GM15510 (cell line): ENCODE results near the gene RNF2.

Experiments used
- POLR2A ChIP-seq: IDR thresholded peaks from 3 replicates; pipeline ENCODE4 v1.6.1; 2011; ENCODE audit warnings: borderline replicate concordance; ENCODE audit not compliant: insufficient read length; ENCODE audit errors: extremely low read depth

RNF2 gene

DNA sequence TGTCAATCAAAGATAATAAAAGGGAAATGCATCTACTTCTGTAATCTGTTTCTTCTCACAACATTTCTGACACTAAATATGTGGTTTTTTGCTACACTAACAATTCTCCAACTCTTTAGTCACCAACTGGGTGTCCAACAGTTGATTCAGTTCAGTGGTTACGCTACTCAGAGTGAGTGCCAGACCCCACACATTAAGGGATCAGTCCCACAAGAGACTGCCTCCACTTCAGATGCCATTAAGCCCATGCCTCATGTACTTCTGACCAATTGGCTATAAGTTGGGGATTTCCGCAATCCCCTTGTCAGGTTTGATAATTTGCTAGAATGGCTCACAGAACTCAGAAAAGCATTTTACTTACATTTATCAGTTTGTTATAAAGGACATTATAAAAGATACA, 28.4 kb downstream of the RNF2 start:
- no peak for TF ChIP-seq POLR2A

DNA sequence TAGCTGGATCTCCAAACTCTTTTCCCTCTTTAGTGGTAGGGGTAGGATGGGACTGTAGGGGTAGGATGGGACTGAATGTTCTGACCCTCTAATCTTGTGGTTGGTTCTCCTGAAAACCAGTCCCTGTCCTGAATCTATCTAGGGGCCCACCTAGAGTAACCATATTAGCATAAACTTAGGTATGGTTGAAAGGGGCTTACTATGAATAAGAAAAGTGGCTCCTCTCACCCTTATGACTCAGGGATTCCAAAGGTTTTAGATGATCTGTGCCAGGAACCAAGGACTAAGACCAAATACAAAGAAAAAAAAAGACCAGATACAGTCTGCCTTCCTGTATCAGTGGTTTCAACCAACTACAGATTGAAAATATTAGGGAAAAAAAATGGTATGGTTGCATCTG, 28.9 kb downstream of the RNF2 start:
- no peak for TF ChIP-seq POLR2A

DNA sequence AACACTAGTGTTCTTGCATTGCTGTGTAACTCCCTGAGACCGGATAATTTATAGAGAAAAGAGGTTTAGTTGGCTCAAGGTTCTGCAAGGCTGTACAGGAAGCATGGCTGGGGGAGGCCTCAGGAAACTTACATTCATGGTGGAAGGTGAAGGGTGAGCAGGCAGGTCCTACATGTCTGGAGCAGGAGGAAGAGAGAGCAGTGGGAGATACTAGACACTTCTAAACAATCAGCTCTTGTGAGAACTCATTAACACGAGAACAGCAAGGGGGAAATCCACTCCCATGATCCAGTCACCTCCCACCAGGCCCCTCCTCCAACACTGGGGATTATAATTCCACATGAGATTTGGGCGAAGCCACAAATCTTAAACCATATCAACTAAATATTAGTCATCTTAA, 30.1 kb downstream of the RNF2 start:
- no peak for TF ChIP-seq POLR2A

DNA sequence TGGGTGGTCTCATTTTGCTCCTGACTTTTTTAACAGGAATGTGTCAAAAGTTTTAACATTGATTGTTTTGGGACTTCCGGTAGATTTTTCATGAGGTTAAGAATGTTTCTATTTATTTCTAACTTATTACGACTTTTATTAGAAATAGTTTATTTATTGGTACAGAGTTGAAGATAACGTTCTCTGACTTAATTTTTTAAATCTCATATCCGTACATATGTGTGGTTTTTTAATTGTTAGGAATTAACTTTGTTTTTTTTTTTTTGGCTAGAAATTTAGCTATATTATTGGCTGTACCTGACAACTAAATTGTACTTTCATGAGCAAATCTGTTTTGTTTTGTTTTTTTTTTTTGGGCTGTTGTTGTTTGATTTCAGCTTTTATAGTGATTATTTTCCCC, 32.0 kb downstream of the RNF2 start:
- no peak for TF ChIP-seq POLR2A

DNA sequence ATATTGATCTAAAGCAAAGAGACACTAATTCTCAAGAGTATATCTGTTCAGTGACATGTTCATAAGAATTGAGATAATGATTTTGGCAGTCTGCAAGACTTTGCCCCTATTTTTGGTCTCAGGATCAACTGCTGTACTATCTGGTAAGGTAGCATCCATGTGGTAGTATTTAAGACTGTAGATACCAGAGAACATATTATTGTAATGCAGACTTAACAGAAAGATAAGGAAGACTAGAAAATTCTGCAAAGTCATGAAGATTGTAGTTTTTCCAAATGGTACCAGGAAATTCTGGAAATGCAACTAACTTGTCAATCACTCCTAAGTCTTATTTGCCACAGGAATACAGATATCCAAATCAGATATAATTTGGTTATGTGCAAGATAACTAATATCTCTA, 35.1 kb downstream of the RNF2 start:
- no peak for TF ChIP-seq POLR2A

DNA sequence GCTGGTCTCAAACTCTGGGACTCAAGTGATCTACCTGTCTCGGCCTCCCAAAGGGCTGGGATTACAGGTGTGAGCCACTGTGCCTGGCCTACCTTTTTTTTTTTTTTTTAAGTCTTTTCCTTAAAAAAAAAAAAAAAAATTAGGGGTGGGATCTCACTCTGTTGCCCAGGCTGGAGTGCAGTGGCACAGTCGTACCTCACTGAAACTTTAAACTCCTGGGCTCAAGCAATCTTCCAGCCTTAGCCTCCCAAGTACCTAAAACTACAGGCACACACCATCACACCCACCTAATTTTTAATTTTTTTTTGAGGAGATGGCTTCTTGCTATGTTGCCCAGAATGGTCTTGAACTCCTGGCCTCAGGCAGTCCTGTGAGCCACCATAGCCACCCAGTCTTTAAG, 38.5 kb downstream of the RNF2 start:
- TF ChIP-seq POLR2A, result no peak

DNA sequence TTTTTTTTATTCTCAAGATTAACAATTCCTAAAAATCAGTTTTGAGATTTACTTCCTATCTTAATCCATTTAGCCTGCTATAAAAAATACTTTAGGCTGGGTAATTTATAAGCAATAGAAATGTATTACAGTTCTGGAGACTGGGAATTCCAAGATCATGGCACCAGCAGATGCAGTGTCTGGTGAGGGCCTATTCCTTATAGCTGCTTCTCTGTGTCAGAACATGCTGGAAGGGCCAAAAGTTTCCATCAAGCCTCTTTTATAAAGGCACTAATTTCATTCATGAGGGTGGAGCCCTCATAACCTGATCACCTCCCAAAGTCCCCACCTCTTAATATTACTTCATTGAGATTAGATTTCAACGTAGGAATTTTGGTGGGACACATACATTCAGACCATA, 41.7 kb downstream of the RNF2 start:
- TF ChIP-seq POLR2A, result no peak

DNA sequence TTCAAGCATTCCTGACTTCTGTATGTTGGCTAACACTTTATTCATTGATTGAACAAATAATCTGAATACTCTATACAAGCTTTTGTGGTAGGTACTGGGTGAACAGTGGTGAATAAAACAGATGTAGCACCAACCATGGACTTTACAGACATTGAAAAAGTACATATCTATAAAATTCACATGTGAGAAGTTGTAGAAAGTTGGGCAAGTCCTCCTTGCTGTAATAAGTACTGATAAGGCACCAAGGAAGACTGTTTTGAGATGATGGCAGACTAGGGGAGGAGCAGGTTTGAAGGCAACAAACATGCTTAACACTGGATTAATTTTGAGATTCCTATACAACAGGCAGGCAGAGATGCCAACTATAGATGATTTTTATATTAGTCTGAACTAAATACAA, 42.4 kb downstream of the RNF2 start:
- no peak for TF ChIP-seq POLR2A

DNA sequence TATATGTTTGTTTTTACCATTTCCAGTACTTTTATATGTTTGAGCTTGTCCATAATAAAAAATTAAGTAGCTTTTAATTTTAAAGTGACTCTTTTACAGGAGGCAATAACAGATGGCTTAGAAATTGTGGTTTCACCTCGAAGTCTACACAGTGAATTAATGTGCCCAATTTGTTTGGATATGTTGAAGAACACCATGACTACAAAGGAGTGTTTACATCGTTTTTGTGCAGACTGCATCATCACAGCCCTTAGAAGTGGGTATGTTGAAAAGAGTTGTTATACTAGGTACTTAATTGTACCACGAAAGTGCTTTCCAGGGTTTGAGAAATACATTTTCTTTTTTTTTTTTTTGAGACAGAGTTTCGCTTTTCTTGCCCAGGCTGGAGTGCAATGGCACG, 46.1 kb downstream of the RNF2 start:
- no peak for TF ChIP-seq POLR2A

DNA sequence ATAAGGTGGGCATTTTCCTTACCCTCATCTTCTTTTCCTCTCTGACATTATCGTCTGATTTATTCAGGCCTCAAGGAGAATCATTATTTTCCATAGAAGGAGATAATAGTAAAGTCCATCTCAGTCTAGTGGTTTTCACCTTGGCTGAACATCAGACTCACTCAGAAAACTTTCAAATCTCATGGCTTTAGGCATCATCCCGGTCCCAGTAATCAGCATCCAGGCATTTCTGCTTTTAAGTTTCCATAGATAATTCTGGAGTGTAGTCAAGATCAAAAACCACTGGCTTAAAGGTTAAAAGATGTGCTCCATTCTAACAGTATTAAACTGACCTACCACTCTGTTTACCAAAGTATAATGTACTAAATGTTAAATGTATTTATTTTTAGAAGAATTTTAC, 49.4 kb downstream of the RNF2 start:
- no peak for TF ChIP-seq POLR2A

DNA sequence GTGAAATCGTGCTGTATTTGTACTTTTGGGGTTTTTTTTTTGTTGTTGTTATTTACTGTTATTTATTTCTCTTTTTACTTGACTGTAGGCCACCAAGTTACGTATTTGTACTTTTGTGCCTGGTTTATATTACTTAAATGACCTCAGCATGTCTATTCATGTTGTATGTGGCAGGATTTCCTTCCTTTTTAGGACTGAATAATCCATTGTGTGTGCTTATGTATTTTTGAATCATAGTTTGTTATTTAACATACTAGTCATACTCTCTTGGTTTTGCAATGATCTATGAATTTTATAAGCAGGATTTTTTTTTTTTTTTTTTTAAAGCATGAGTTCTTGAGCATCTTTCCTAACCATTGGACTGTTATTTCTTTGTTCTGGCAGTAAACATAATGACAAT, 51.2 kb downstream of the RNF2 start:
- no peak for TF ChIP-seq POLR2A

DNA sequence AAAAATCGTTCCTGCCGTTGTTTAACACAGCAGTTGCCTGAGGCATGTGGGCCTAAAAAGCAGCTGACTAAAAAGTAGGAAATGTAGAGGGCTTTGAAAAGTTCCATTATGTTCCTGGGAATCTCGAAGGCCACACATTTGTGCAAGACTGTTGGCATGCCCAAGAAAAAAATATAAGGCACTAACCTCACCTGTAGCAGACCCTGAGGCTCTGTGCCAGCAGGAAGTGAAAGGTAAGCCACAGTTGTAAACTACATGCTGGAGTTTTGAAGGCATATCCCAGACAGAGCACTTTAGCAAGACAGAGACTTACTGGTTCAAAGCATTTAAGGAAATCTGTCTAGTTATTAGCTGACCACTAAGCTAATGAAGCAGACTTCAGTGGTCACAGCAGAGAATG, 58.7 kb downstream of the RNF2 start:
- TF ChIP-seq POLR2A, result no peak

DNA sequence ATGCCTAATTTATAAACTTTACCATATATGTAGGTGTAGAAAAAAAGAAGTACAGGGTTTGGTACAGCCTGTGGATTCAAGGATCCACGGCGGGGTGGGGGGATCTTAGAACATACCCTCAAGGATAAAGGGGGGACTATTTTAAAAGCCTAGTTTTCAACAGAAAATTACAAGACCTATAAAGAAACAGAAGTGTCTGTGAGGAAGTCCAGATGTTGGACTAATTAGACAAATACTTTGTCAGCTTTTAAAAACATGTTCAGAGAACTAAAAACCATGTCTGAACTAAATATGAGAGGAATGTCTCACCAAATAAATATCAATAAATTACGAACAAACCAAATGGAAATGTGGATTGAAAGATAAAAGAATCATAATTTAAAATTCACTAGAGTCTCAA, 59.8 kb downstream of the RNF2 start:
- TF ChIP-seq POLR2A, result no peak

DNA sequence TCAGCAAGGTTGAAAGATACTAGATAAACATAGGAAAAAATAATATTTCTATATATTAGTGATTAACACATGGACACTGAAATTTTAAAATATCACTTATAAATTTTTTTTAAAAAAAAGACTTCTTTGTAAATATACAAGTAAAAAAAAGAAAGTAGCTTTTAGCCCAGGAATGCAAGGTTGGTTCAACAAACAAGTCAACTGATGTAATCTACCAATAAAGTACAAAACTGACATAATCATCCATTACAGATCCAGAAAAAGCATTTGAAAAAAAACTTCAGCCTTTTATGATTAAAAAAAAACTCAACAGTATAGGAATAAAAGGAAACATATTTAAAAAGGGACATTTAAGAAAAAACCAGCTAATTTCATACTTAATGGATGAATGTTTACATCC, 63.0 kb downstream of the RNF2 start:
- no peak for TF ChIP-seq POLR2A

DNA sequence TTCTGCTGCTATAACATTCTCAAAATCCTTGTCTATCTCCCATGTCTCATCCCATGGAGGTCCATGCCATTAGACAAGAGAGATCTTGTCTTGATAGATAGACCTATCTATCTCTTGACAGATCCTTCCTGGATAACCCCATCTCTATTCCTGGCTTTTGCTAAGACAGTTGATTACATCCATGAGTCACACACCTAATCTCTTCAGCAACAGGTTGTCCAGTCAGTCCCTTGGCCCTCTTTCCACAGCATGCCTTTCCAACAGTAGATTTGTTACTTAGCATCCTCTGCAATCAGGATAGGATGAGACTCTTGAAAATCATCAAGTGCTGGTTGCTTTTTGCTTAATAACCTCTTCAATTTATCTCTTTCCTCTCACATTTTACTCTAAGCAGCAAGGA, 64.8 kb downstream of the RNF2 start:
- TF ChIP-seq POLR2A, result no peak

DNA sequence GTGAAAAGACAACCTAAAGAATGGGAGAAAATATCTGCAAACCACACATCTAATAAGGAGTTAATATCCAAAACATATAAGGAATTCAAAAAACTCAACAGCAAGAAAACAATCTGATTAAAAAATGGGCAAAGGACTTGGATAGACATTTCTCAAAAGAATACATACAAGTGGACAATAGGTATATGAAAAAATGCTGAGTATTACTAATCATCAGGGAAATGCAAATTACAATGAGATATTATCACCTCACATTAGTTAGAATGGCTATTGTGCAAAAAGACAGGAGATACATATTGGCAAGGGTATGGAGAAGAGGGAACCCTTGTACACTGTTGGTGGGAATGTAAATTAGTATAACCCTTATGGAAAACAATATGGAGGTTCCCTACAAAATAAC, 66.5 kb downstream of the RNF2 start:
- TF ChIP-seq POLR2A, result no peak

DNA sequence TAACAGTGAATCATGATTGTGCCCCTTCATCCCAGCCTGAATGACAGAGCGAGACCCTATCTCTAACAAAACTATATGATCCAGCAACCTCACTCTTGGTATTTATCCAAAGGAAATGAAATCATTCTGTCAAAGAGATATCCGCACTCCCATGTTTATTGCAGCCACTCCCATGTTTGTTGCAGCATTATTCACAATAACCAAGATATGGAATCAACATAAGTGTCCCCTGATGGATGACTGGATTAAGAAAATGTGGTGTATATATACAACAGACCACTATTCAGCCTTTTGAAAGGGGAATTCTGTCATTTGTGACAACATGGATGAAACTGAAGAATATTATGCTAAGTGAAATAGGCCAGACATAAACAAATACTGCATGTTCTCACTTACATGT, 67.0 kb downstream of the RNF2 start:
- TF ChIP-seq POLR2A, result no peak
